ENCODE measurements around the gene ADK. TPM values are rescaled to one million over a fixed set of nuclear protein-coding genes. Genes with fewer than 3 reads are reported as not detected.
"Not testable (repeated sequence)": the region's sequence is repeated elsewhere in the genome, so short reads cannot be mapped to it uniquely, and the experiment has no call there.

ADK gene
- total RNA-seq, 1 donor from 2014 or later = 28.5 TPM

- Mint-ChIP-seq H3K27ac (no peak overlapping the region), H3K4me1 (ENCODE audit: unreplicated experiment) (no peaks in the 10 kb centered on the region), H3K9me3 (peaks cover 8% of the 10 kb centered on the region), H3K4me3 (no peak overlapping the region), H3K36me3 (peaks cover 20% of the 10 kb centered on the region), H3K27me3 (no peaks in the 10 kb centered on the region)
- no peak for DNase-seq (ENCODE audit: extremely low spot score, unreplicated experiment)
- TF ChIP-seq CTCF (conservative IDR thresholded peaks at IDR 0.05) = no peak
Measured at GRCh38 chr10:74483356-74483755, 332.3 kb downstream of the ADK start.

- Mint-ChIP-seq H3K27me3 (no peaks in the 10 kb centered on the region), H3K4me3 (no peak overlapping the region), H3K27ac (no peak overlapping the region), H3K4me1 (ENCODE audit: unreplicated experiment) (no peaks in the 10 kb centered on the region), H3K36me3 (peaks cover 20% of the 10 kb centered on the region), H3K9me3 (peaks cover 5% of the 10 kb centered on the region)
- TF ChIP-seq CTCF (conservative IDR thresholded peaks at IDR 0.05) = no peak
- DNase-seq (ENCODE audit: extremely low spot score, unreplicated experiment) = no peak
Measured at GRCh38 chr10:74485283-74485682, 334.3 kb downstream of the ADK start.

- H3K4me1 Mint-ChIP-seq (ENCODE audit: unreplicated experiment) = no peaks in the 10 kb centered on the region
- H3K9me3 Mint-ChIP-seq = peaks cover 5% of the 10 kb centered on the region
- DNase-seq (ENCODE audit: extremely low spot score, unreplicated experiment) = no peak
- H3K27me3 Mint-ChIP-seq = no peaks in the 10 kb centered on the region
- no peak overlapping the region for H3K27ac Mint-ChIP-seq
- H3K36me3 Mint-ChIP-seq = peaks cover 18% of the 10 kb centered on the region
- TF ChIP-seq CTCF (conservative IDR thresholded peaks at IDR 0.05) = no peak
- no peak overlapping the region for H3K4me3 Mint-ChIP-seq
Measured at GRCh38 chr10:74486659-74487058, 335.6 kb downstream of the ADK start.

GRCh38 chr10:74488907-74489306 lies 337.9 kb downstream of the ADK start:
- Mint-ChIP-seq H3K27ac (no peak overlapping the region), H3K36me3 (peaks cover 2% of the 10 kb centered on the region), H3K27me3 (no peaks in the 10 kb centered on the region), H3K9me3 (no peaks in the 10 kb centered on the region), H3K4me3 (no peak overlapping the region), H3K4me1 (ENCODE audit: unreplicated experiment) (no peaks in the 10 kb centered on the region)
- DNase-seq (ENCODE audit: extremely low spot score, unreplicated experiment) = no peak
- TF ChIP-seq CTCF (conservative IDR thresholded peaks at IDR 0.05) = no peak

- no peak for DNase-seq (ENCODE audit: extremely low spot score, unreplicated experiment)
- Mint-ChIP-seq H3K4me1 (ENCODE audit: unreplicated experiment) (no peaks in the 10 kb centered on the region), H3K9me3 (no peaks in the 10 kb centered on the region), H3K27ac (no peak overlapping the region), H3K36me3 (no peaks in the 10 kb centered on the region), H3K27me3 (no peaks in the 10 kb centered on the region), H3K4me3 (no peak overlapping the region)
- TF ChIP-seq CTCF (conservative IDR thresholded peaks at IDR 0.05) = no peak
Measured at GRCh38 chr10:74490551-74490950, 339.5 kb downstream of the ADK start.

GRCh38 chr10:74491014-74491413 lies 340.0 kb downstream of the ADK start:
- no peak for TF ChIP-seq CTCF (conservative IDR thresholded peaks at IDR 0.05)
- no peak for DNase-seq (ENCODE audit: extremely low spot score, unreplicated experiment)
- H3K4me1 Mint-ChIP-seq (ENCODE audit: unreplicated experiment) = no peaks in the 10 kb centered on the region
- no peaks in the 10 kb centered on the region for H3K9me3 Mint-ChIP-seq
- no peak overlapping the region for H3K27ac Mint-ChIP-seq
- H3K4me3 Mint-ChIP-seq = no peak overlapping the region
- no peaks in the 10 kb centered on the region for H3K27me3 Mint-ChIP-seq
- H3K36me3 Mint-ChIP-seq = no peaks in the 10 kb centered on the region

GRCh38 chr10:74496276-74496675 lies 345.3 kb downstream of the ADK start:
- H3K36me3 Mint-ChIP-seq; H3K4me3 Mint-ChIP-seq; H3K9me3 Mint-ChIP-seq; H3K4me1 Mint-ChIP-seq (ENCODE audit: unreplicated experiment); DNase-seq (ENCODE audit: extremely low spot score, unreplicated experiment); H3K27me3 Mint-ChIP-seq; H3K27ac Mint-ChIP-seq: not testable (repeated sequence)

- H3K27ac Mint-ChIP-seq; H3K36me3 Mint-ChIP-seq; H3K27me3 Mint-ChIP-seq; H3K4me1 Mint-ChIP-seq (ENCODE audit: unreplicated experiment); H3K4me3 Mint-ChIP-seq; DNase-seq (ENCODE audit: extremely low spot score, unreplicated experiment); H3K9me3 Mint-ChIP-seq: not testable (repeated sequence)
Measured at GRCh38 chr10:74498664-74499063, 347.6 kb downstream of the ADK start.
